ENCODE results near the gene ARL10. TPM values are rescaled to one million over a fixed set of nuclear protein-coding genes. Genes with fewer than 3 reads are reported as not detected.

Gene ARL10
- polyA plus RNA-seq, 1 of the 3 experiments (the other 2 are of a cell fraction), result 4.6 TPM

DNA sequence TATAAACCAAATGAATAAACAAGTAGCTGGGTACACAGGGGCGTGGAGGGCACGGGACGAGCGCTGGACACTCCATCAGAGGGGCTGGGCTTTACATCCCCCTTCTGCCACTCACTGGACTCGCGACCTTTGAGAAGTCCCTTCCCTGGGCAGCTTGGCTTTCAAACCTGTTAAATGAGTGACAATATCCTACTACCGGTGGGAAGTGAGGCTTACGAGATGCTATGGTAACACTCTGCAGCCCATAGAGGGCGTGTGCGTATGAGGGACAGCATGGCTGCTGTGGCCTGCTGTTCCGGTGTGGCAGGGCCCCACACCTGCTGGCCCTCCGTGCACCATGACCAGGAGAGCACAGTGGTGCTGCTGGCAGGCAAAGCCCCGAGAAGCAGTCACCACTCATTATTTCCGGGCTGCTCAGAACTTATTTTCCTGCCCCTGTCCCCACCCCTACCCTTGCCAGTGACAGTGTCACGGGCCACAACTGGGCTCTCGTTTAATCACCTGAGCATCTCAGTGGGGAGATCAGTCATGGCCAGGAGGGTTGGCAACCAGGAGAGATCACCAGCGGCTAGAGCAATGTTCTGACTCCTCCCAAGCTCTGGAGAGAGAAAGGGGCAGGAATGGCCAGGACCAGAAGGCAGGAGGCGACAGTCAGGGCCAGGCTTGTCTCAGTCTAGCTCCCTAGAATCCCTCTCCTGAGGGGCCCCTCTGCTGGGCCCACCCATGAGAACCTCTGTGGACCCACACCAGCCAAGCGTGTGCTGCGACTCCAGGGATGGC is 40.6 kb downstream of the ARL10 start:
- ChIA-PET POLR2A (interaction anchor here (1.2 kb wide), 1 partner anchor 14 kb away, joined by 6 read pairs; no protein-coding TSS in a partner anchor), CTCF (interaction anchor here (1.0 to 2.1 kb wide), 4 partner anchors 10 to 675 kb away, joined by 3 to 11 read pairs (median 4); partner anchors contain the start of gene CLTB)
- Histone ChIP-seq H3K27ac (ENCODE audit: low read depth in 2 of 2, low read length in 1 of 2) (no peak overlapping the region), H4K20me1 (ENCODE audit: insufficient read depth) (no peaks in the 10 kb centered on the region), H3F3A (replicated peaks; ENCODE audit: insufficient read depth) (no peaks in the 10 kb centered on the region), H3K4me3 (ENCODE audit: low read depth in 2 of 2, low read length in 1 of 2) (no peak overlapping the region), H3K4me2 (no peak overlapping the region), H2AFZ (ENCODE audit: low read depth) (no peak overlapping the region), H3K79me2 (ENCODE audit: insufficient read depth) (no peaks in the 10 kb centered on the region), H3K36me3 (replicated peaks in 1 of 2; ENCODE audit: control insufficient read depth in 1 of 2, insufficient read depth in 2 of 2, low read length in 1 of 2) (peaks cover 0 to 9% of the 10 kb centered on the region in 2 experiments), H3K9me3 (no peaks in the 10 kb centered on the region), H3K4me1 (ENCODE audit: control insufficient read depth in 1 of 2, insufficient read depth in 2 of 2, low read depth in 1 of 2, low read length in 1 of 2) (no peaks in the 10 kb centered on the region), H3K9ac (no peak overlapping the region), H3K27me3 (ENCODE audit: insufficient read depth) (no peaks in the 10 kb centered on the region), H3K9me2 (no peaks in the 10 kb centered on the region)
- peak; percentile 19 for DNase-seq
- TF ChIP-seq YY1 (IDR thresholded peaks at IDR 0.05; ENCODE audit: low read depth), result no peak
- TF ChIP-seq, protein P1, sequence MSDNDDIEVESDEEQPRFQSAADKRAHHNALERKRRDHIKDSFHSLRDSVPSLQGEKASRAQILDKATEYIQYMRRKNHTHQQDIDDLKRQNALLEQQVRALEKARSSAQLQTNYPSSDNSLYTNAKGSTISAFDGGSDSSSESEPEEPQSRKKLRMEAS (IDR thresholded peaks at IDR 0.05; ENCODE audit: low read depth), result no peak
- TF ChIP-seq GATA2 (CRISPR knock-in tag; IDR thresholded peaks at IDR 0.05), result no peak
- no peak for TF ChIP-seq FOXM1 (IDR thresholded peaks at IDR 0.05; ENCODE audit: low read depth)
- TF ChIP-seq, protein P2, sequence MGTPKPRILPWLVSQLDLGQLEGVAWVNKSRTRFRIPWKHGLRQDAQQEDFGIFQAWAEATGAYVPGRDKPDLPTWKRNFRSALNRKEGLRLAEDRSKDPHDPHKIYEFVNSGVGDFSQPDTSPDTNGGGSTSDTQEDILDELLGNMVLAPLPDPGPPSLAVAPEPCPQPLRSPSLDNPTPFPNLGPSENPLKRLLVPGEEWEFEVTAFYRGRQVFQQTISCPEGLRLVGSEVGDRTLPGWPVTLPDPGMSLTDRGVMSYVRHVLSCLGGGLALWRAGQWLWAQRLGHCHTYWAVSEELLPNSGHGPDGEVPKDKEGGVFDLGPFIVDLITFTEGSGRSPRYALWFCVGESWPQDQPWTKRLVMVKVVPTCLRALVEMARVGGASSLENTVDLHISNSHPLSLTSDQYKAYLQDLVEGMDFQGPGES (IDR thresholded peaks at IDR 0.05; ENCODE audit: low read depth, low read length), result no peak
- no peak for TF ChIP-seq POLR2AphosphoS5 (IDR thresholded peaks at IDR 0.05; ENCODE audit: low read depth, low read length)
- TF ChIP-seq RCOR1 (IDR thresholded peaks at IDR 0.05; ENCODE audit: low read length), result no peak
- no peak for TF ChIP-seq EZH2phosphoT487 (IDR thresholded peaks at IDR 0.05; ENCODE audit: borderline replicate concordance, low read depth)
- TF ChIP-seq ELF1 (IDR thresholded peaks at IDR 0.05), result no peak
- no peak for TF ChIP-seq TCF12 (IDR thresholded peaks at IDR 0.05)
- no peak for TF ChIP-seq NFIC (IDR thresholded peaks at IDR 0.05; ENCODE audit: borderline replicate concordance)
- TF ChIP-seq JUND (IDR thresholded peaks at IDR 0.05), result no peak
- no peak for TF ChIP-seq NRF1 (IDR thresholded peaks at IDR 0.05; ENCODE audit: low read depth, low read length)
- no peak for TF ChIP-seq FOXJ3 (CRISPR knock-in tag; IDR thresholded peaks at IDR 0.05)
- WGBS (ENCODE audit: low lambda C conversion rate), result 89% methylated on average over 16 of the region's 20 CpGs

DNA sequence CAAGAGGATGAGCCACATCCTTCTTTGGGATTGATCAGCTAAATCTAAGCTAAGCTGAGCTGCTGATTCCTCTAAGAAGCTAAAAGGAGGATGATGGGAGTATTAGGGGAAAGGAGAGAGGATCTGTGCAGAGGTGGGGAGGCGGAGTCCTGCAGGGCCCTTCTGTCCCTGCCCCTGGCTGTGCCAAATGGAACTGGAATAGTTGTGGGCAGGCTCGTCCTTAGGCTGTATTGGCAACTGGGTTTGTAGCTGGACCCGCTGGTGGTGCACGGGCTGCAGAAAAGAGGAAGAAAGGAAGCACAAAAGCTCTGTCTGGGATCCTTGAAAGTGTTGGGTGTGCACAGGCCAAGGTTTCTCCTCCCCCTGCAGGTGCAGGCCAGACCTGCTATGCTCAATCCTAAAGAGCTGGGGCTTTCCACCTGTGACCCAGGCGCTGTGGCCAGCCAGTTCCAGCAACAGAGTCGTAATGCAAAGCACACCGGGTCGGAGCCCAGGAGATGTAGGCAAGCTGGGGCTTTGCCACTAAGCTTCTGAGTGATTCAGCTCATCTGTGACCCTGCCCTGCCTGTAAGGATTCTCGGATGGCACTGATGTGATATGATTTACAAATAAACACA is 41.3 kb downstream of the ARL10 start:
- DNase-seq, result peak; percentile 3
- Histone ChIP-seq H4K20me1 (ENCODE audit: insufficient read depth) (no peaks in the 10 kb centered on the region), H3K9ac (no peak overlapping the region), H3K27me3 (ENCODE audit: insufficient read depth) (no peaks in the 10 kb centered on the region), H3K9me2 (no peaks in the 10 kb centered on the region), H3K4me3 (ENCODE audit: low read depth in 2 of 2, low read length in 1 of 2) (no peak overlapping the region), H3K79me2 (ENCODE audit: insufficient read depth) (peaks cover 3% of the 10 kb centered on the region; the same call in 1 of the 2 replicates), H2AFZ (ENCODE audit: low read depth) (no peak overlapping the region), H3K27ac (ENCODE audit: low read depth in 2 of 2, low read length in 1 of 2) (no peak overlapping the region), H3K4me2 (no peak overlapping the region), H3K4me1 (ENCODE audit: control insufficient read depth in 1 of 2, insufficient read depth in 2 of 2, low read depth in 1 of 2, low read length in 1 of 2) (no peaks in the 10 kb centered on the region), H3K9me3 (no peaks in the 10 kb centered on the region), H3K36me3 (replicated peaks in 1 of 2; ENCODE audit: control insufficient read depth in 1 of 2, insufficient read depth in 2 of 2, low read length in 1 of 2) (peaks cover 0 to 9% of the 10 kb centered on the region in 2 experiments), H3F3A (replicated peaks; ENCODE audit: insufficient read depth) (no peaks in the 10 kb centered on the region)
- CTCF ChIA-PET, result interaction anchor here (1.0 to 2.1 kb wide), 3 partner anchors 9 to 676 kb away, joined by 3 to 11 read pairs (median 6); partner anchors contain the start of gene CLTB
- 90% methylated on average over 9 of the region's 9 CpGs for WGBS (ENCODE audit: low lambda C conversion rate)
- TF ChIP-seq TAF1 (IDR thresholded peaks at IDR 0.05; ENCODE audit: borderline replicate concordance, low read depth, low read length) (no peak), ELF1 (IDR thresholded peaks at IDR 0.05) (no peak), FOXJ3 (CRISPR knock-in tag; IDR thresholded peaks at IDR 0.05) (no peak), JUND (IDR thresholded peaks at IDR 0.05) (no peak), FOXM1 (IDR thresholded peaks at IDR 0.05; ENCODE audit: low read depth) (no peak), NRF1 (IDR thresholded peaks at IDR 0.05; ENCODE audit: low read depth, low read length) (no peak), FOSL2 (IDR thresholded peaks at IDR 0.05; ENCODE audit: borderline replicate concordance, low read depth) (no peak), EP300 (IDR thresholded peaks at IDR 0.05; ENCODE audit: borderline replicate concordance in 1 of 2, low read depth in 1 of 2, low read length in 1 of 2) (no peak)
- TF ChIP-seq, protein P1 (IDR thresholded peaks at IDR 0.05; ENCODE audit: low read depth), result no peak
- POLR2A ChIA-PET, result interaction anchor here (1.2 kb wide), 1 partner anchor 15 kb away, joined by 6 read pairs; no protein-coding TSS in a partner anchor

Data from SK-N-SH (cell line).